CD8-positive, alpha-beta memory T cell (primary cell): ENCODE measurements around the gene MTCP1. TPM values are rescaled to one million over a fixed set of nuclear protein-coding genes. Genes with fewer than 3 reads are reported as not detected.

ENCODE experiments used
- polyA plus RNA-seq: library from polyadenylated mRNA; unstranded; fragments of 300-500 nt; fragmentation: Illumina TruSeq; gene quantifications from one replicate; pipeline ENCODE4 v1.2.3, GENCODE V29; 2021
- total RNA-seq, 2 experiments: library from RNA; stranded (reverse); gene quantifications; one replicate each; pipeline ENCODE4 v1.2.3, GENCODE V29; 2021

The MTCP1 gene
- total and polyA plus RNA-seq, 3 experiments from 2014 or later, result 21.8 to 24.2 (median 22.6) TPM

Other genes with a start within 250 kb of the MTCP1 start
- gene SMIM9, start 236.5 kb downstream of the MTCP1 start, total RNA-seq, result not detected
- not detected for gene SMIM9, start 236.5 kb downstream of the MTCP1 start, polyA plus RNA-seq
- gene F8A1, start 184.8 kb downstream of the MTCP1 start, total RNA-seq, result 10 to 100 TPM; 45.2 to 48.0 TPM
- 83.7 TPM for gene F8A1, start 184.8 kb downstream of the MTCP1 start, polyA plus RNA-seq
- gene F8, start 48.4 kb downstream of the MTCP1 start, total RNA-seq, result 10 to 100 TPM; 10.8 to 11.9 TPM
- 15.2 TPM for gene F8, start 48.4 kb downstream of the MTCP1 start, polyA plus RNA-seq
- 100 to 1,000 TPM in 1 of 2 experiments, 10 to 100 TPM in 1; 96.4 to 104 TPM for gene FUNDC2, start 44.3 kb downstream of the MTCP1 start, total RNA-seq
- 178 TPM for gene FUNDC2, start 44.3 kb downstream of the MTCP1 start, polyA plus RNA-seq
- gene CMC4, start within 50 bp of the MTCP1 start, total RNA-seq, result 1 to 10 TPM; 3.6 to 4.3 TPM
- gene CMC4, start within 50 bp of the MTCP1 start, polyA plus RNA-seq, result 28.7 TPM
- gene BRCC3, start 372 bp upstream of the MTCP1 start, total RNA-seq, result 10 to 100 TPM; 37.0 to 41.3 TPM
- gene BRCC3, start 372 bp upstream of the MTCP1 start, polyA plus RNA-seq, result 27.3 TPM
- gene VBP1, start 145.3 kb upstream of the MTCP1 start, total RNA-seq, result 10 to 100 TPM; 80.1 to 86.3 TPM
- gene VBP1, start 145.3 kb upstream of the MTCP1 start, polyA plus RNA-seq, result 78.9 TPM
- gene RAB39B, start 193.4 kb upstream of the MTCP1 start, total RNA-seq, result 10 to 100 TPM; 12.0 to 12.5 TPM
- 7.2 TPM for gene RAB39B, start 193.4 kb upstream of the MTCP1 start, polyA plus RNA-seq